ELR (cell line): Measurements from ENCODE around the gene LRP1-AS.

Experiments used
- DNase-seq: peaks from one replicate; pipeline ENCODE4 v3.0.0-alpha.2; 2015; ENCODE audit warnings: low read depth

Gene LRP1-AS

DNA sequence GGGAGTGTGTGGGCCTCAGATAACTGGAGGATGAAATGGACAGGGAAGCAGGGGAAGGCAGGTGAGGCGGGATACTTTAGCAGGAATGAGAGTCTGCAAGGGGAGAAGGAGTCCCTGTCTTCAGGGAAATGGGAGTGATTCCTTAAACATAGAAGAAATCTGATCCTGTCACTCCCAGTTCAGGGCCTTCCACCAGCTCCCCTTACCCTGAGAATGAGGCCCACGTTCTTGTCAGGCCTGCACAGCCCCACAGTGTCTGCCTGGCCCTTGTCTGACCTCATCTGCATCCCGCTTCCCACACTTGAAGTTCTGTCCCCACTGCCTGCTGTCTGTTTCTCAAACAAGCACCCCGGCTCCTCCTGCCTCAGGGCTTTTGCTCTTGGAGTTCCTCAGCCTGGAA is 12.6 kb upstream of the LRP1-AS start:
- DNase-seq, result no peak

DNA sequence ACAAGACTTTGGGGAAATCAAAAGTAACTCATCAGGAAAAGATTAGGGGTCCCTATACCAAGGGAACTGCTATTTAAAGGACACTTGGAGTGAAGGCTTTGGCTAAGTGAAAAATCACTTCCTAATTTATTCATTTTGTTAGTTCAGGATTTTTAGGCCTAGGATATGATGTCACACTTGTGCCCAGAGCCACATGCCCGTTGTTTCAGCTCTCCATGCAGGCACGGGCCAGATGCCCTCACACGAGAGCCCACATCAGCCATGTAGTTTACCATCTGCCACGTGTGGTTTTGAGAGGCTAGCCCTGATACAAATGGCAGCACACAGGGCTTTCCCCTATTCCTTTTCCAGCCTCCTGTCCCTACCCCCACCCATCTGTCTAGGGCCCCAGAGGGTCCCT is 11.9 kb upstream of the LRP1-AS start:
- no peak for DNase-seq

DNA sequence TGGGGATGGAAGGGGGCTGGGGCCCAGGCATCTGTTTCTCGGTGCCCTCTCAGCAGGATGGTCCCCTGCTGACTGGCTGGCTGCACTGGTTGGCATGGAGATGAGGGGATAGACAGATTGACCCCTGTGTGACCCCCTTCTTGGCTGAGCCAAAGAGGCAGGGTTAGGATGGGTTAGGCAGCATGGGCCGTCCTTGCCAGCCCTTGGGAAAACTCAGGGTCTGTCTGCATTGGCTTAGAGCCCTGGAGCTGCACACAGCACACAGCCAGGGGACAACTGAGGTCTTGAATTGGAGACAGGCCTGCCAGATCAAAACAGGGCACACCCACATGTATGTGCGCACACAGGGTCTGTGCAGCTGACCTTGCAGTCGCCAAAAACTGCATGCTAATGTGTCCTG is 11.2 kb upstream of the LRP1-AS start:
- DNase-seq, result no peak

DNA sequence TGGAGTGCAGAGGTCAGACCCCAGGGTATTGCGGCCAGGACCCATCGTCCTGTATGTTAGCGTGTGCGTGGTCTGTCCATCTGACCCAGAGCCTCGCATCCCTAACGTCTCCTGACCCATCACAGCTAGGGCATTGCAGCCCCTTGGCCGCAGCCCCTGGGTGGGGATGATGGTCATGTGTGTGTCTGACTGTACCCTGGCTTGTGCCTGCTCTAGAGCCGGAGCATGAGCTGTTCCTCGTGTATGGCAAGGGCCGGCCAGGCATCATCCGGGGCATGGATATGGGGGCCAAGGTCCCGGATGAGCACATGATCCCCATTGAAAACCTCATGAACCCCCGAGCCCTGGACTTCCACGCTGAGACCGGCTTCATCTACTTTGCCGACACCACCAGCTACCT is 10.8 kb upstream of the LRP1-AS start:
- DNase-seq, result no peak

DNA sequence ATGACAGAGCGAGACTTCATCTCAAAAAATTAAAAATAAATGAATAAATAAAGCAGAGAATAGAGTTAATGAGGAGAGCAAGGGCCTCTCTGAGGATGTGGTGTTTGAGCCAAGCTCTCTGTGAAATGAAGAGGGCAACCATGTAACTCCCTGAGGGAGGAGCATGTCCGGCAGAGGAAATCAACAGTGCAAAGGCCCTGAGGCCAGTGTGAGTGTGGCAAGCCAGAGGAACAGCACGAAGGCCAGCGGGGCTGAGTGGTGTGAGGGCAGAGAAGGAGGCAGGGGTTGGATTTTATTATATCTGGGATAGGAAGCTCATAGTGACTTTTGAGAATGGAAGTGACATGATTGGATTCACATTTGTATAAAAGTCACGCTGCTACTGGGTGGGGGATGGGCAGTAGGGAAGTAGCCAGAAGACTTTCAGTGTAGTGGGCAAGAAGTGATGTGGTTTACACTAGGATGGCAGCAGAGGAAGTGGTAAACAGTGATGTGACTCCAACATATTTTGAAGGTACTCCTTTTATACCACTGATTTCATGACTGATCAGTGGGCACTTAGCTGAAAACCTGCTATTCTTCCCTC is 10.3 kb upstream of the LRP1-AS start:
- no peak for DNase-seq

DNA sequence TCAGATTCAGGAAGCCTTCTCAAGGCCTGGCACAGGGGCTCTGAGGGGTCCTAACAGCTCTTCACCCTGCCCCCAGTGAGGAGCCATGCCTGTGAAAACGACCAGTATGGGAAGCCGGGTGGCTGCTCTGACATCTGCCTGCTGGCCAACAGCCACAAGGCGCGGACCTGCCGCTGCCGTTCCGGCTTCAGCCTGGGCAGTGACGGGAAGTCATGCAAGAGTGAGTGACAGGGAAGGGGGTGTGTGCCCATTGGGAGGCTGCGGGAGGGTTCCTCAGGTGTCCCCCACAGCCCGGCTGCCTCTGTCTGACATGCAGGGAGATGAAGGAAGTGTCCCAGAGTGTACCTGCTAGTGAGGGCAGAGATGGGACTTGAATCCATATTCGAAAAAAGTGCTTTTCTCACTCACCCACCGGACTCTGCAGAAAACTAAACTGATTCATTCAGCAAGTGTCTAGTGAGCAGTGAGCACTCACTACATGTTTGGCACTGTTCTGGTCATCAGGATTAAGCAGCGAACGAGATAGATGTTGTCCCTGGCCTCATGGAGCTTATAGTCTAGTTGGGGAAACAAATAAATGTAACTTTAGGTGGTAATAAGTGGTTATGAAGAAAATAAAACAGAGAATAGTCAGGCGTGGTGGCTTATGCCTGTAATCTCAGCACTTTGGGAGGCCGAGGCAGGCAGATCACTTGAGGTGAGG is 9.4 kb upstream of the LRP1-AS start:
- DNase-seq, result no peak

DNA sequence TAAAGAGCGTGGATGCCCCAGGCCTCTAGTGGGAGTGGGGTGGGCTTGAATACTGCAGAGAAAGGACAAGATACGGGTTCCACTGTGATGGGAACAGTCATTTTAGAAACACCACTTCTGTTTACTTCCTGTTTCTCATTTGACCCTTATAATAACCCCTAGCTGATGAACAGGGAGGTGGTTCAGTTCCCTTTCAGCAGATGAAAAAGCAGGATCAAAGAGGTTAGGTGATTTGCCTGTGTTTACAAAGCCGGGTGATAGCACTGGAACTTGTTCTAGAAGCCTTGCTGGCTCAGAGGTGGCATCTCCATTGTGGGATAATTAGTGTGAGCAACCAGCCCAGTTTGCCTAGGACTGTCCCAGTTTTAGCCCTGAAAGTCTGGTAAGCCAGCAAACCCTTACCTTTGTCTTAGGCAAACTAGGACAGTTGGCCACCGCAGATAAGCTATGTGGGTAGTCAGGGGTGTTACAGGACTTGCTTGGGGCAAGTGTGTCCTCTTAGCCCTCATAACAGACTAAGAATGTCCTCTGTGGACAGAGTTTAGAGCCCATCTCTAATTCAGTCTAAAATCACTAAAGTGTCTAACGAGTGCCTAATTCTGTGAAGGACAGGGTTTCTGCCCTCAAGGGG is 7.5 kb upstream of the LRP1-AS start:
- no peak for DNase-seq

DNA sequence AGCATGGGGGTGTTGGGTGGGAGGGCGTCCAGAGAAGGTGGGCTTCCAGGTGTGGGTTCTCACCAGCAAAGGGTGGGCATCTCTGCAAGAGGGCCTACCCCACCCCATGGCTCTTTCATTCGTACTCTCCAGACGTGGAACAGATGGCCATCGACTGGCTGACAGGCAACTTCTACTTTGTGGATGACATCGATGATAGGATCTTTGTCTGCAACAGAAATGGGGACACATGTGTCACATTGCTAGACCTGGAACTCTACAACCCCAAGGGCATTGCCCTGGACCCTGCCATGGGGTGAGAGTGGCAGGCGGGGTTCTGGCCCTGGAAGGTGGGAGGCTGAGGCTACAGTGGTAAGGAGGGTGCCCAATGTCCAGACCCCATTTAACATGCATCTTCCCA is 6.7 kb upstream of the LRP1-AS start:
- DNase-seq, result no peak

DNA sequence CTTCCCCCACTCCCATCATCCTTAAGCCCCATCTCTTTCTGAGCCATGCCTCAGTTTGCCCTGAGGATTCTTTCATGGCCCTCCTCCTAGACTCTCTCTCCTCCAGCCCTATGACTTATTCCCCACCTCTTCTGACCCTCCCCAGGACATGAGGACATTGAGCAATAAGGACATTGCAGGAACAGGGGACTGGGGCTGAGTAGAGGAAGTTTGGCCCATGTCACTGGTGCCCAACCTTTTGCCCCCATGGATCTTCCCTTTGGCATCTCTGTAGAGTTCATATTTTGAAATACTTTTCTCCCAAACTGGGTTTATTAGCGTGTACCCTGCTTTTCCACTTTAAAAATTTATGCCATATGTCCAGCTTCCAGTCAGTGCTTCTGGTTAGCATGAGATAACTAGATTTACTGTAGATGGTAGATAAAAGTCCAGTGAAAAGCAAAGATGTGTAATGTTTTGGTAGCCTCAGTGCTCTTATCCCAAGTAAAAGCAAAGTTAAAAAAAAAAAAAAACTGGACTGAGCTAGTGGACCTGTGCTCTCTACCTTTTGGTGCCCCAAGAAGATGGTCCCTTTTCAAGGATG is 6.1 kb upstream of the LRP1-AS start:
- no peak for DNase-seq

DNA sequence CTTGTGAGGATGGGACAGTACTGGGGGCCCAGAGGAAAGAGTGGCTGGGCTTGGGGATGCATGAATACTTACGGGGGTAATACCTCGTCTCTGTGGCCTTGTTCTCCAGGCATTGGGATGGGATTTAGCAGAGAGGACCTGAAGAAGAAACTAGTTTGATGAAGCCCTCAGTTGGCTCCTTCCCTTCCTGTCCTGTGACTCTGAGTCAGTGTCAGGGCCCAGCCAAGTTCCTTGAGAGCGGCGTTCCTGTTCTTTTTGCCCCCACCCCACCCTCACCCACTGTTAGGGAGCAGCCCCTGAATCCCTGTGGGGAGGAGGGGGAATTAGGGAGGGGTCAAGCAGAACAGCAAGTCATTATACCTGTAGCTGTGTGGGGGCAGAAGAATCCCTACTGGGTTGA is 5.2 kb upstream of the LRP1-AS start:
- peak; percentile 50 for DNase-seq

DNA sequence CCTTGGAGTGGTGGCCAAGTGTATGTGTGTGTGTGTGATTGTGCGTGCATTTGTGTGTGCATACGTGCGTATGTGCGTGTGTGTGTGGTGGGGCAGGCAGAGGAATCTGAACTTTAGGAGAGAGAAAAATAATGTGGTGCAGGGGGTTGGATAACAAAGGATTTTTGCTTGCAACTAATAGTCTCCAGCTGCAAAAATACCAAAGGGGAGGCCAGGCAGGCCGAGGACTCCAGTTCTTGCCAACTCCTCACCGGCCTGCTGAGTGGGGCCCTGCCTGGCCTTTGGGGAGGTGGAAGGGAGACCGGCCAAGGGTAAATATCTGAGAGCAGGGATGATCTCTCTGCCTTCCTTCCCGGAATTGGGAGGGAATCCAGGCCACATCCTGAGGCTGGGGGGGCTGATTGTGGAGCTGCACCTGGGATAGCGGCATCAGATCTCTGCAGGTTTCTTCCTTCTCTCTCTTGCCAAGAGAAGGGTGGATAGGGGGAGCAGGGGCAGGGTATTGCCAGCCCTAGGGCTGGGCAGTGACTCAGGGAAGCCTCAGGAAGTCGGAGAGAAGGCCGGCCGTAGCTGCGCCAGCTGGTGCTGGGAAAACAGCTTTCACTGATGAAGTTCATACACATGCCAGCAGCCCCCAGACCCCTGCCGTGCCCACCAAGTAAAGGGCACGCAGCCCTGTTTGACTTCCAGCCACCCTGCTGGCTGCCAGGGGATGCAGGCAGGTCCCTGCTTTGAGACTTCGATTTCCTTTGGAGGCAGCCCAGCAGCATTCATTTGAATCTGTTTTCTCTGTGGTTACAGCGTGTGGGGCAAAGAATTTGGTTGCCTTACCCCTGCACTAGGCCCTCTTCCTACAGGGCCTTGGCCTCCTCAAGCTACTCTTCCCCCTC is 4.6 kb upstream of the LRP1-AS start:
- peak; percentile 76 for DNase-seq

DNA sequence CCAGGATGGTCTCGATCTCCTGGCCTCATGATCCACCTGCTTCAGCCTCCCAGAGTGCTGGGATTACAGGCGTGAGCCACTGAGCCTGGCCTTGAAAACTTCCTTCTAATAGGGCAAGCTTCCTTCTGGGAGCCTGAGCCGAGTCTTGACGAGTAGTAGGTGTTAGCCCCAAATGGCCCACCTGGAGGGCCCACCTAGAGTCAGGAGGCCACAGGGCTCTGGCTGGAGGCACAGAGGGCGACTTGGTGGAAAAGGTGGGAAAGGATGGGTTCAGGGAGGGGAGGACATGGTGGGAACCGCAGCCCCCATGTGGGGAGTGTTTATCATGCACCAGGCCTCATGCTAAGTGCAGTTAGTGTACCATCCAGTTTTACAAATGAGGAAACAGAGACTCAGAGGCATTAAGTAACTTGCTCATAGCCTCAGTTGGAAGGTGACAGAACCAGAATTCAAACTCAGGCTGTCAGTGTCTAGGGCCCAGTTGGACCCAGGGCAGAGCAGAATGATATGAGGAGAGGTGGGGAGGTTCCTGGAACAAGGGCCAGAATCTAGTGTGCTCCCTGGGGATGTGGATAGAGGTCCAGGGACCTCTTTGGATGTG is 3.1 kb upstream of the LRP1-AS start:
- no peak for DNase-seq

DNA sequence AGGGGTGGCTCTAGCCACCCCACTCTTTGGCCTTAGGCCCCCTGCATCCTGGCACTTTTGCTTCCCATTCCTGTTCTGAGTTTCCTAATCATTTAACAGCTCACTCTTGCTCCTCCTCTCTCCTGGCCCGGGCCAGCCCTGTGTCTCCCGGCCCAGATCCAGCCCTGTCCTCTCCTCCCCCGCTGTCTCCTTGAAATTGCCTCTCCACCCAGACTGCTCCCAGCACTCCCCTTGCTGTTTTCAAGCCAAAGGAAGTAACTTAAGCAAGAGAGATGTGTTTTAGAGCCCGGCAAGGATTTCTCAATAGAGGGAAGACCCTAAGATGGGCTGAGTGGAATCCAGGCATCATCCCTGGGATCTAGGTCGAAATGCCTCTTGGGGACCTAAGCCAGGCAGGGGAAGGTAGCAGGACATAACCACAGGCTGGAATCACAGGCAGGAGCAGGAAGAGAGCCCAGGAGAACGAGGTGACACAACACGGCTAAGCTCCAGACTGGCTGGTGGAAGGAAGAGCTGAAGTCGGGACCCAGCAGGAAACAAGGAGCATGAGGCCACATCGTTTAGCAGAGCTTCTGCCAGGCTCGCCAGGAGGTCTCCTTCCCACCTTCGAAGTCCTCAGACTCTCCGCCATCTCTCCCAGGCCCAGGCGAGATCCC is 2.0 kb upstream of the LRP1-AS start:
- DNase-seq, result no peak

DNA sequence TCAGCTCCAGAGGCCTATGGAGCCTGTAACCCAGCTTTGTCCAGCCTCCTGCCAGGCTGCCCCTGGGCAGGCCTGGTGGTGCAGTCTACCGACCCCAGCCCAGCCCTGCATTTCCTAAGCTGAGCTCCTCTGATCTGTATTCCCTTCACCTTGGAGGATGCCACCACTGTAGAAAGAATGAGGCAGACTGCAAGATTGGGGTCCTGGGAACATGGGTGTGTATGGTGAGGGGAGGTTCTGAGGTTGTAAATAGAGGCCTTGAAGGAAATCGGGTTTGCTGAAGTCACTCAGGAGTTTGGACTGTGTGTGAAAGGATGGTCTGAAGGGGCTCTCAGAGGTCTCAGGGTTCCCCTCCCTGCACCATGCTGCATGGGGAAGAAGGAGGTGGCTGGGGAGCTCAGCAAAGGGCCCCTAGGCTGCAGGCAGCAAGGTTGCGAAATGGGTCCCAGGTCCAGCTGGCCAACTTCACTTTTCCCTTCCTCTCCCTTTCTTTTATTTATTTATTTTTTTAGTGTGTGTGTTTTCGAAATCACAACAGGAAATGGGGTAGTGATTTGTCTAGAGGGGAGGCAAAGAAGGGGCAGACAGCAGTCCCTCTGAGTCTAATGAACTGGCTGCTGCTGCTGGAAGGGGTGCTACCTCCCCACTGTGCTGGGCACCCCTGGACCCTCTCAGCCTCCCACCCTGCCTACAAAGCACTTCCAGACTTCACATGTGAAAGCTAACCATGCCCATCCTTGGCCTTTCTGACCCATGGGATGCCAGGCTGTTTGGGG is 1.2 kb upstream of the LRP1-AS start:
- peak; percentile 63 for DNase-seq

DNA sequence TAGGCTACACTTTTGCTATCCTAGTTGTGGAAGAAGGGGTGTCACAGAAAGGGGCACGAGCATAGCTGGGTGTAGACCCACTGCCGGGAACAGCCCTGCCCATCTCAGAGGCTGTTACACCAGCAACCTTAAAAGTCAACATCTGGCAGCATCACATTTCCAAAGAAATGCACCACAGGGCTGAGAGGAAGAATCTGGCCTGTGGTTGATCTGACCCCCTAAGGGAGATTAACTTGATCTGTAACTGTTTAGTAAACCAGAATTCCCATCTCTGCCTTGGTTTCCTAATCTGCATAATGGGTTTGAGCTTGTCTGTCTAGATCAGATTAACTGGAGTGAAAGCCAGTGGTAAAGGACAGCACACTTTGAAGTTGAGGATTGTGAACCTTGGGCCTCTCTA is 1.3 kb downstream of the LRP1-AS start:
- DNase-seq, result no peak

DNA sequence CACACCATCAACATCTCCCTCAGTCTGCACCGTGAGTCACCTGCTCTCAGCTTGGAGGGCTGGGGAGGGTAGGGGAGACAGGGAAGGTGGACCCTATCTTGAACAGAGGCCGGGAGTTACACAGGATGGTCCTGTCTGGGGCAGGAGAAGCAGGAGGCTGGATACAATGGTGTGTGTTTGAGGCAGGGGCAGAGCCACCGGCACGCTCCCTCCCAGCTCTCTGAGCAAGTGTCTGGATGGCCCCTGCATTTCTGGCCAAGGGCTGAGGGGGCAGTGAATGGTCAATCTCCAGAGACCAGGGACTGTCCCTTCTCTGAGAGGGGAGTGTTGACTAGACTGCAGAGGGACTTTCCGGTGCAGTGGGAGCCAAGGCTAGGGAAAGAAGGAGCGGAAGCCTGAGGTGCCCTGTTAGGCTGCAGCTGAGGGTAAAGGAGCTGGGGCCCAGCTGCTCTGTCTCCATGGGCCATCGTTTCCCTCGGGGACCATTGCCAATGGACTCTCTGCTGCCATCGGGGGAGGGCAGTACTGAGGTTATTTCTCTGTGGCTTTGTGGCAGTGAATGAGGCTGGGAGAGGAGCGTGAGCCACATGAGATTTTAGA is 1.9 kb downstream of the LRP1-AS start:
- DNase-seq, result no peak

DNA sequence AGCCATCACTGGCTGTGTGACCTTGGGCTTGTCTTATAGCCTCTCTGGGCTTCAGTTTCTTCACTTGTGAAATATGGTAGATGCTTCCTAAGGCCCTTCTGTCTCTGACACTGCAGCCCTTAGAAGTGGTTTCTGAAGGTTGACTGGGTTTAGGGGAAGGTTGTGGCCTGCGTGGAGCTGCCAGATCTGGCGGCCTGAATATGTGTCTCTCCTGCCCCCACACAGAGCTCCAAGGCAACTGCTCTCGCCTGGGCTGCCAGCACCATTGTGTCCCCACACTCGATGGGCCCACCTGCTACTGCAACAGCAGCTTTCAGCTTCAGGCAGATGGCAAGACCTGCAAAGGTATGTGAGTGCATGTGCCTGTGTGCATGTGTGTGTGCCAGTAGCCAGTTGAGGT is 4.0 kb downstream of the LRP1-AS start:
- no peak for DNase-seq

DNA sequence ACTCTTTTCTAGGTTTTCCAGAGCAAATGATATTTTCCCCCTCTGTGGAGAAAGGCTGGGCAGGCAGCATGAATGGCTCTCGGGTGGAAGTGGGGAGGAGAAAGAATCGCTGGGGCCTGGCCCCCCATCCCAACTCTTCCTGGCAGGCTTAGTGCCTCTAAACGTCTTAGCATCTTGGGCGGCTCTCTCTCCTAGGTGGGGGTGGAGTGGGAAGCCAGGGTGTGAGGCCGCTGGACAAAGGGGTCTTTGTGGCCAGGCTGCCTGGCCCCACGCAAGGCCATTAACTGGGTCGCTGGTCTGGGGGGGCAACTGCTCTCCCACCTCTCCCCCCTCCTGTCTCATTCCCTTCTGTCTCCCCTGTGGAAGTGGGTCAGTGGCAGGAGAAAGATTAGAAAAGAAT is 4.7 kb downstream of the LRP1-AS start:
- no peak for DNase-seq

DNA sequence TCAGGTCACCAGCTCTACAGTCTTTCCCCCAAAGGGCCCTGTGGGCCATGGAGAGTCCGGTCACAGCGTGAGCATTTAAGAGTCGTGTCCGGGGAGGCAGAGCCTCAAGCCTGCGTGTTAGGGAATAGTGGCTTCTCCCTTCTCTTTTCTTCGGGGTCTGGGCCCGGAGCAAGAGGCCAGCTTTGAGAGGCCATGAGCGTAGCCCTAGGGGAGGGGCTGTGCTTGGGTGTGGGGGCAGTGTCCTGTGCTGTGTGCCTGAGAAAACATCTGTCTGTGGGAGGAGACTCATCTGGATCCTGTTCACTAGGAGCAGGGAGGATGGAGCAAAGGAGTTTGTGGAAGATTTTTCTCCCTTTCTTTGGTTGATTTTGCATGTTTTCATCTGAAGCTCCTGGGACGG is 5.3 kb downstream of the LRP1-AS start:
- no peak for DNase-seq

DNA sequence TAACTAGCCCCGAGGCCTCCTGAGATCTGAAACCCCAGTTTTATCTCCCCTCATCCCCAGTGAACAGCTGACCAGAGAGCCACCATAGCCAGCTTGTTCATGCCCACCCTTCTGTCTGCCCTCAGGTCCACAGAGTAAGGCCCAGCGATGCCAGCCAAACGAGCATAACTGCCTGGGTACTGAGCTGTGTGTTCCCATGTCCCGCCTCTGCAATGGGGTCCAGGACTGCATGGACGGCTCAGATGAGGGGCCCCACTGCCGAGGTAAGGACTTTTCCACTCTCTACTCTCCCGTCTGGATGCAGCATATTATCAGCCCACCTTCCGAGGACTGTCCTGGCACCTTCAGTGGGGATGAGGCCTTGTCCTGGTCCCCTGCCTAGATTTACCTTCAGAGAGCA is 6.2 kb downstream of the LRP1-AS start:
- DNase-seq, result no peak
